ELR (cell line): ENCODE data around the gene FOXJ1.

Experiments used
- DNase-seq: peaks from one replicate; pipeline ENCODE4 v3.0.0-alpha.2; 2015; ENCODE audit warnings: low read depth

FOXJ1 gene

DNA sequence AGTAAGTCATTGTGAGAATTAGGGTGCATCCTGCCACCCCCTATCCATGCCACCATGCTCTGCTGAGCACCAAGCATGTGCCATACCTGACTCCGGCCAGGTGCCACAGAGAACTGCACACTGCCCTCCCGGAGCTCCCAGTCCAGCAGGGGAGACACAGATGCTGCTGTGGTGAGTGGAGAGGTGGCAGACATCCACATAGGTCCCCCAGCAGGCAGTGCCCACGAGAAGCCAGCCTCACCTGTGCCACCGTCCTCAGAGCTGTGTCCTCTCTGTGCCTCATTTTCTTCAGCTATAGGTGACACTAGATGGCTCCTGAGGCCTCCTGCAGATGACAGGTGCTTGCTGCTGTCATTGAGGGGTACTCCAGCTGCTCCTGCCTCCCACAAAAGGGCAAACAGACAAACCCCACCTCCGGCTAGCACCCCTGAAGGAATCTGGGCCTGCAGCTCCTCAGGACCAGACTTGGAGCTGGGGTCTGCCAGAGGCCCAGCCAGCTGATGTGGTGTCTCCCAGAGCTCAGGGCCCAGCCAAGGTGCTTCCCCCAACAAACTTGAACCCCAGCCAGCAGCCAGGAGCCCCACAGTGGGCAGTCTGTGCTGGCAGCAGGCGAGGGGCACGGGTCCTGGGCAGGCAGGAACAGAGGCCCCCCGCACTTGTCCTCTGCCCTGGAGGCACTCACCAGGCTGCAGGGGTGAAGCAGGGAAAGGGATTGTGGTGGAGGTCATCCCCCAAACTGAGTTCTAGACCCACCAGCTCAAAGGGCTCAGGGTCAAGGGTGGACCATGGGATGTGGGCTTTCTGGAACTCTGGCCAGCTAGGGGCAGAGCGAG lies 17.1 kb downstream of the FOXJ1 start:
- DNase-seq: no peak

- DNase-seq: no peak
These were observed 17.9 kb downstream of the FOXJ1 start for GRCh38 chr17:76123191-76123499.

DNA sequence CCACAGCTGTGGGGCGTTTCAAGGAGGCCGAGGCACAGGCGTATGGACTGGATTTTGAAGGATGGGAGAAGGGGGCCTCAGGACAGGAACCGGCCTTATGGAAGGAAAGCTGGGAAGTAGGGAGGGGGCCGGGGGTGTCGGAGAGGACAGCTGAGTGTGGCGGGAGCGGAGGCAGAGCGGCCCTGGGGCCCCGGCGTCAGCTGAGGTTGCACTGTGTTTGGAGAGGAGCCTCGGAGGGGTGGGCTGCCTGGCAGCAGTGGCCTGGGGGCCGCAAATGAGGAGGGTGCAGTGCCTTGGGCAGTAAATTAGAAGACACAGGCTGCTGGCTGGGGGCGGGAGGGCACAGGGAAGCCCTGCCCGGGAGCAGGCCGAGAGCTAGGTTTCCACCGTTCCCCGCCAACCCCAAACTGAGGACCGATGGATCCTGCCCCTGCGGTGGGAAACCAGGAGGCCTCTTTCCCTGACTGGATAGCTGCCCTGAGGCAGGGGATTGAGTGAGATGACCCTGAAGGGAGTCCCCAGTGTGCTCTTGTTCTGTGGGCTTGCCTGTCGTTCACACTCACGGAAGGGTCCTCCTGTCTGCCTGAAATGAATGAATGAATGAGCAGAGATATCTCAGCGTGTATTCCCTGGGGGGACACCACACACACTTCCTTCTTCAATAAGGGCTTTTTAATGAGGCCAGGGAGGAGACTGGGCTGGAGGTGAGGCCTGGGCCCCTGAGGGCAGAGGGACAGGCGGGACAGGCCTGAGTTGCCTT lies 18.4 kb downstream of the FOXJ1 start:
- DNase-seq: no peak

DNA sequence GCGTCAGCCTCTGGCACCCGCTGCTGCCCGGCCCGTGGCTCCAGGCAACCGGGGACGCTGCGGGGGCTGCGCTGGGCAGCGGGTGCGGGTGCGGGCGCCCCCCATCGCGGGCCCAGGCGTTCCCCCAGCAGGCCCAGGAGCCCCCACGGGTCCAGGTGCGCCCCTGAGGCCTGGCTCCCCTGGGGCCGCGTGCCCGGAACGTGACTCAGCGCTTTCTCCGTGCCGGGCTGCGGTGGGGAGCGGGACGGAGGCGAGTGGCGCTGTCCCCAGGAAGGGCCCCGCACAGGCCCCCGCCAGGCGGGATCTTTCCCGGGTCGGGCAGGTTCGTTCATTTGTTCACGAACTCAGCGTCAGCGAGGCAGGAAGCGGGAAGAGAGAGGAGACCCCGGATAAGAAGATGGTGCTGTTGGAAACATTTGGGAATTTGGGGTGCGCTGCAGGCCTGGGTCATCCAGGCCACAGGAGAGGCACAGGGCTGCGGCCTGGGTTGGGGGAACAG lies 19.1 kb downstream of the FOXJ1 start:
- DNase-seq: peak; percentile 43

DNA sequence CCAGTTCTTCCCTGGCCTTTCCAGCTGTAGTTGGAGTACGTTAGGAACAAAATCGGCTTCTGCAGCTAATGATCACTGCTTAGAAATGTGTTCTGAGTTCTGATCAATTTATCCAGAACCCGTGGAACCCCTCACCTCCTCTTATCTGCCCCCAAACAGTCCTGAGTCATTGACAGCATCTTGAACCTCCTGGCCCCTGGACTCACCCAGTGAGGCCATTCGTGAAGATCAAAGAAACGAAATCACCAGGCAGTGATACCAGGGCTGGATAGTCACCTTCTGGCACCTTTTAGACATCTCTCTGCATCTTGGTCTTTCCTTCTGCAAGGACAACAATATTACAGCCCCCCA lies 20.4 kb downstream of the FOXJ1 start:
- DNase-seq: no peak

DNA sequence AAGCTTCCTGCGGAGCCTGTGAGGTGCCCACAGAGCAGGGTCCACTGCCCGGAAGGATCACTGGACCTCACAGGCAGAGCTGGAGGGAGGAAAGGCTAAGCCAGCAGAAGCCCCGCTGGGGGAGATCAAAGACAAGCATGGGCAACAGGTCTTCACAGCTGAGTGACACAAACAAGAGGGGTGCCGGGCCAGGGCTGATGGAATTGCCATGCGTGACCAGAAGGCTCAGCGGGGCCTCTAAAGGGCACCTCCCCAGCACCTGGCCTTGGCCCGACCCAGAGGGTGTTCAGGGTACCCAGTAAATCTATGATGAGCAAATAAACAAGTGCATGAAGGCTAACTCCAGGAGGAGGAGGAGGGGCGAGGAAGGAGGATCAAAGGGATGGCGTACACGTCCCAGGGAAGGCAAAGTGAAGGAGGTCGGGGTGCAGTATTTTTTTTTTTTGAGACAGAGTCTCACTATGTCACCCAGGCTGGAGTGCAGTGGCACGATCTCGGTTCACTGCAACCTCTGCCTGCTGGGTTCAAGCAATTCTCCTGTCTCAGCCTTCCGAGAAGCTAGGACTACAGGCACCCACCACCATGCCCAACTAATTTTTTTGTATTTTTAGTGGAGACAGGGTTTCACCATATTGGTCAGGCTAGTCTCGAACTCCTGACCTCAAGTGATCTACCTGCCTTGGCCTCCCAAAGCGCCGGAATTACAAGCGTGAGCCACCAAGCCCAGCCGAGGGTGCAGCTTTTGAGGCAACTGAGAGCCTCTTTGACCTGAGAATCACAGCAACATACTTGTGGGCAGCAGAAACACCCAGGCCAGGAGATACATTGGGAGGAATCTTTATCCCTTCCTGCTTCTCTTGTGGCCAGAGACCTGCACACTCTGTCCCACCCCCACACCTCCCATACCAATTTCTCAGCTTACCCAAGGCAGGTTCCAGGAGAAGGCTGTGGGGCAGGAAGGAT lies 21.4 kb downstream of the FOXJ1 start:
- no peak for DNase-seq

DNA sequence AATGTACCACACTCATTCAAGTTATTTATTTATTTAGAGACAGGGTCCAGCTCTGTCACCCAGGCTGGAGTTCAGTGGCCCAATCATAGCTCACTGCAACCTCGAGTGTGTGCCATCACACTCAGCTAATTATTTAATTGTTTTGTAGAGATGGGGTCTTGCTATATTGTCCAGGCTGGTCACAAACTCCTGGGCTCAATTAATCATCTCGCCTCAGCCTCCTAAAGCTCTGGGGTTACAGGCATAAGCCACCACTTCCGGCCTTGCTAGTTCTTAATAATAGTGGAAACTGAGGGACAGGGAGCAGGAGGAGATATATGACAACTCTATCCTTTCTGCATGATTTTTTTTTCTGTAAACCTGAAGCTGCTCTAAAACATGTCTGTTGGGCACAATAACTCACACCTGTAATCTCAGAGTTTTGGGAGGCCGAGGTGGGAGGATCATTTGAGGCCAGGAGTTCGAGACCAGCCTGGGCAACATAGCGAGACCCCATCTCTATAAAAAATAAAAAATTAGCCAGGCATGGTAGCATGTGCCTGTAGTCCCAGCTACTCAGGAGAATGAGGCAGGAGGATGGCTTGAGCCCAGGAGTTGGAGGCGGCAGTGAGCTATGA lies 25.8 kb downstream of the FOXJ1 start:
- no peak for DNase-seq

- DNase-seq: no peak
These were observed 29.1 kb downstream of the FOXJ1 start for GRCh38 chr17:76111956-76112355.

DNA sequence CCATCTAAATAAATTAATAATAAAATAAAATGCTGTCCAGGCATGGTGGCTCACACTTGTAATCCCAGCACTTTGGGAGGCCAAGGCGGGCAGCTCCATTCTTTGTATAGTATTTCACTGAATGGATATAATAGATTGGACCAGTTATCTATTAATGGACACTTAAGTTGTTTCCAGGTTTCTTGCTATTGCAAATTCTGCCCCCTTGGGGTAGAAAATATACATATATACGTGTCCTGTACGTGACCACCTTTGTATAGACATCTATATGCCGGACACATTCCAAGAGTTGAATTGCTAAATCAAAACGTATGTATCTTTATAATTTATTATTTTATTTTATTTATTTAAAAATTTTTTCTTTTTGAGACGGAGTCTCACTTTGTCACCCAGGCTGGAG lies 33.5 kb downstream of the FOXJ1 start:
- peak; percentile 63 for DNase-seq

DNA sequence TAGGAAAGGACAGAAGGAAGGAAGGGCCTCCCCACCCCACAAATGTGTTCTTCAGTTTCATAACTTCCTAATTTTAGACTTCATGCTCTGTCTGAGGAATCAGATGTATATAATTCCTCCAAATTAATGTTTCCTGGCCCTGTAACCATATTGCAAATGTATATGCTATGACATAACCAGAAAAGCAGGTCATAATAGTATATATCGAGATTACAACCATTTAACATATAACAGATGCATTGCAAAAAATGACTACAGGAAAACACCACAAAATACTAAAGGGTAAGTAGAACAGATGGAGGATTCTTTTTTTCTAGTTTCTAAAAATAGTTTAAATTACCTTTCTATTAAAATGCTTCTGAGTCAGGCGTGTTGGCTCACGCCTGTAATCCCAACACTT lies 34.3 kb downstream of the FOXJ1 start:
- no peak for DNase-seq

DNA sequence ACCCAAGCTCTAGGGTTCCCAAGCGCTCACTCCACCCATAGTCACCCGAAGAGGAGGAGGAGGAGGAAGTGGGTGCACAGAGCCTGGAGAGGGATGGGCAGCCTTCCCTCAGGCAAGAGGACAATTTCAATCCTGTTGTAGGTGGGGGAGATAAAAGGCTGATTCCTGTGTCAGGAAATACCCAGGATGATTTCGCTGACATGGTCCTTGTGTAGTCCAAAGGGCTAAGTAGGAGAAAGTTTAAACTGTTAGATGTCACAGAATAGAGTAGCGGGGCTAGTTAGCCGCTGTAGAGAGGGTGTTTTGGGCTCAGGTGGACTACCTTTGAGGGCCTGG lies 36.2 kb downstream of the FOXJ1 start:
- no peak for DNase-seq

- no peak for DNase-seq
These were observed 36.7 kb downstream of the FOXJ1 start for GRCh38 chr17:76104140-76104895.

- peak; percentile 95 for DNase-seq
These were observed 37.5 kb downstream of the FOXJ1 start, which contains the start of gene EXOC7 for GRCh38 chr17:76103274-76104139. EXOC7 (minus strand) TSS chr17:76103787; CDS start chr17:76103692, 95 bp downstream.

DNA sequence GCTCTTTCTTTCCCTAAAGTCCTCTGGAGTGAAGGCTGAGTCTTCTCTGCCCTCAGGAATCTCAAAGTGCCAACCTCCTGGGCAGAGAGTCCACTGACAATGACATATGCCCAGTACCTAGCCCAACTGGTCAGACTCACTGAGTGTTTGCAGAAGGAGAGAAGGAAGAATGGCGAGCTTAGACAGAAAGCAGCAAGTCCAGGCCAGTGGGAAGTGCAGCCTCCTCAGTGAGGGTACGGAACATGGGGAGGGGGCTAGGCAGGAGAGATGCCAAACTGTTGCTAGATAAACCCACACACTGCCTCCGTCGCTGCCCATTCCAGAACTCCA lies 38.1 kb downstream of the FOXJ1 start:
- peak; percentile 21 for DNase-seq

- DNase-seq: no peak
These were observed 43.2 kb downstream of the FOXJ1 start for GRCh38 chr17:76097716-76098295.

GRCh38 chr17:76095943-76096342 lies 45.1 kb downstream of the FOXJ1 start:
- DNase-seq: no peak

DNA sequence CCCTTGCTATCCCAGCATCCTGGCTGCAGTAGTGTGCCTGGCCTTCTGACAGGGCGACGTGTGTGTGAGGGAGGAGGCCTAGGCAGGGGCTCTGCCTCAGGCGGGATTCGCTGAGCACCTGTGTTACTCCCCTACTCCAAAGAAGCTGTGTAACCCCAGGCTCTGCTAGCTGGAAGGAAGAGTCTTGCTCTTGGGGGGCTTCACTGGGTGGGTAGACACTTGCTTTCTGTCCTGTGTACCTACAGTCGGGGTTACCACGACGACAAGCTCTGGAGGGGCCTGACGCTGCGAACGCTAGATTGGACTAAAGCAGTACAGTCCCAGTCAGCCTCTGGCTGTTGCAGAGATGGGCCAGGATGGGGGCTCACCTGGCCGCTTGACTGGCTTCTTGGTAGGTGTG lies 47.0 kb downstream of the FOXJ1 start:
- no peak for DNase-seq

DNA sequence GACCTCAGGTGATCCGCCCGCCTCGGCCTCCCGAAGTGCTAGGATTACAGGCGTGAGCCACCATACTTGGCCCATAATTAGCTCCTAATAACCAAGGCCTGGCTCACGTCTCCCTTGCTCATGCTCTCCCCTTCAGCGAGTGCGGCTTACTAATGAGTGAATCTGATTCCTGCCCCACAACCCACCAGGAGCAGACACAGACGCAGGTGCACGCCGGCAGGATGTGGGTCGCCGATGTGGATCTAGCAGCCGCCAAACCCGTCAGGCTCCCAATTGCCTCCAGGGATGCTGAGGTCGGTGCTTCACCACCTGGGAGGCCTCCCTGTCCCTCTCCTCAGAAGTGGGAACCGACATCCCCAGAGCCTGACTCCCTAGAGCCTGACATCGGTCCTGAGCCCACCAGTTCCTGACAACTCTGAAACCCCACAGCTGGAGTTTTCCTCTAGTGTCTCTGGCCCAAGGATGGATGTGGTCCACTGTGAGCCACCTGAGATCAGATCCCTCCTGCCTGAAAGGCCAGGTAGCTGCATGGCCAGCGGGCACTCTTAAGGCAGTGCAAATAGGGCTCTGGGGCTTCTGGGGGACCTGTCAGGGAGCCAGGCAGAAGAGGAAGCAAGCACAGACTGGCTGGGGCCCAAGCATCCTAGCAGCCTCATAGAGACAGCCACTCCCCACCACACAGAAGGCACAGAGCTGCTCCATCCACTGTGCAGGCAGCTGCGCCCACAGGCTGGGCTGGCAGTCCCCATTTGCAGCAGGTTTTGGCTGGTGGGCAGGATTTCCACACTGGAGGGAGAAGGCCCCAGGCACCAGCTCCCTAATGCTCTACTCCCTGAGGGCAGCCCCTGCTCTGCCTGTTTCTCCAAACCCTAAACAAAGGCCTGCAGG lies 48.3 kb downstream of the FOXJ1 start:
- DNase-seq: no peak
